Lower leg skin (tissue), 3 donors: Measurements from ENCODE around the gene SLC35E2B.
"Not testable (repeated sequence)": the region's sequence is repeated elsewhere in the genome, so short reads cannot be mapped to it uniquely, and the experiment has no call there.

Experiments used
- CTCF ChIP-seq, 3 donors: fragments of 450-650 bp; IDR thresholded peaks; one replicate each; pipeline ENCODE4 v1.5.1; 2016; ENCODE audit warnings: antibody characterized with exemption in 3 of 3, mild to moderate bottlenecking in 3 of 3, moderate library complexity in 2 of 3
- POLR2A ChIP-seq, 2 donors: fragments of 450-650 bp; IDR thresholded peaks; one replicate each; pipeline ENCODE4 v1.6.1; 2016 to 2017; ENCODE audit warnings: antibody characterized with exemption in 2 of 2, mild to moderate bottlenecking in 1 of 2, moderate library complexity in 1 of 2

- not testable (repeated sequence) for TF ChIP-seq CTCF, POLR2A (IDR thresholded peaks at IDR 0.05)
Observed at GRCh38 chr1:1658583-1659549, 33.7 kb downstream of the SLC35E2B start, which contains the start of gene CDK11B.
